Erythroblast (primary cell): ENCODE results near the gene KIAA1614.

Experiments
- GATA1 ChIP-seq: IDR thresholded peaks from 2 replicates; pipeline ENCODE4 v1.6.1; 2011; ENCODE audit warnings: low read depth, mild to moderate bottlenecking, control low read depth, low read length, moderate library complexity
- POLR2A ChIP-seq: IDR thresholded peaks from 2 replicates; pipeline ENCODE4 v1.6.1; 2011; ENCODE audit warnings: mild to moderate bottlenecking, low read length

DNA sequence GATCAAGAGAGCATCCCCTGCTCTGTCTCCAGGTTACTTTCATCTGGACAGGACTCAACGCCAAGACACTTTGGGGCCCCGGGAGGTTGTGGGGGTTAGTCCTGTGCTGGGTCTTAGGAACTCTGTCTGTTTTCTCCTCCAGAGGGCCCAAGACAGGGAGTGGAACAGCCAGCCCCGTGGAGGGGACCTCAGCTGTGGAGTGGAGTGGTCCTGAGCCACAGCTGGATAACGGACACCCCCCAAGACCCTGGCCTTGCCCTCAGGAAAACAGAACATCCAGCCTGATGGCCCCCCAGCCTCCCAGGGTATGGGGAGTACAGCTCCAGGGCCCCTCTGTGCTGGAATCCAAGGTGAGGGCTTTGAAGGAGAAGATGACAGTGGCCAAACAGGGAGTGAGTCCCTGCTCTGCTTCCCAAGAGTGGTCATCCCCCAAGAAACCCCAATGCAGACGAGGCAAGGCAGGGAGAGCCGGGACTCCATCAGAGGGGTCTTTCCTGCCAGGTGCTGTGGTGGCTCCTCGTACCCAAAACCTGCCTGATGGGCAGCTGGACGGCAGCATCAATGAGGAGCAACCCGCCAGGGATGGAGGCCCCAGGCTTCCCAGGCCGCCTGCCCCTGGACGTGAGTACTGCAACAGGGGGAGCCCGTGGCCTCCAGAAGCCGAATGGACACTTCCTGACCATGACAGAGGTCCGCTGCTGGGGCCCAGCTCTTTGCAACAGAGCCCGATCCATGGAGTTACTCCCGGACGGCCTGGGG lies 3.5 kb downstream of the KIAA1614 start:
- TF ChIP-seq POLR2A, result no peak
- no peak for TF ChIP-seq GATA1
